Skin of body (tissue), 2 donors: ENCODE data around the gene CREBRF. TPM values are rescaled to one million over a fixed set of nuclear protein-coding genes. Genes with fewer than 3 reads are reported as not detected.
"Not testable (repeated sequence)": the region's sequence is repeated elsewhere in the genome, so short reads cannot be mapped to it uniquely, and the experiment has no call there.

Experiments used
- DNase-seq: peaks from one replicate; lab custom pipeline; 2025; lab: John Stamatoyannopoulos, UW
- total RNA-seq: library from RNA; depleted of rRNA; stranded (reverse); fragments of >200 nt; gene quantifications from one replicate; pipeline ENCODE4 v1.2.3, GENCODE V29; 2014

Gene CREBRF, protein sequence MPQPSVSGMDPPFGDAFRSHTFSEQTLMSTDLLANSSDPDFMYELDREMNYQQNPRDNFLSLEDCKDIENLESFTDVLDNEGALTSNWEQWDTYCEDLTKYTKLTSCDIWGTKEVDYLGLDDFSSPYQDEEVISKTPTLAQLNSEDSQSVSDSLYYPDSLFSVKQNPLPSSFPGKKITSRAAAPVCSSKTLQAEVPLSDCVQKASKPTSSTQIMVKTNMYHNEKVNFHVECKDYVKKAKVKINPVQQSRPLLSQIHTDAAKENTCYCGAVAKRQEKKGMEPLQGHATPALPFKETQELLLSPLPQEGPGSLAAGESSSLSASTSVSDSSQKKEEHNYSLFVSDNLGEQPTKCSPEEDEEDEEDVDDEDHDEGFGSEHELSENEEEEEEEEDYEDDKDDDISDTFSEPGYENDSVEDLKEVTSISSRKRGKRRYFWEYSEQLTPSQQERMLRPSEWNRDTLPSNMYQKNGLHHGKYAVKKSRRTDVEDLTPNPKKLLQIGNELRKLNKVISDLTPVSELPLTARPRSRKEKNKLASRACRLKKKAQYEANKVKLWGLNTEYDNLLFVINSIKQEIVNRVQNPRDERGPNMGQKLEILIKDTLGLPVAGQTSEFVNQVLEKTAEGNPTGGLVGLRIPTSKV
- 25.9 TPM for total RNA-seq

DNA sequence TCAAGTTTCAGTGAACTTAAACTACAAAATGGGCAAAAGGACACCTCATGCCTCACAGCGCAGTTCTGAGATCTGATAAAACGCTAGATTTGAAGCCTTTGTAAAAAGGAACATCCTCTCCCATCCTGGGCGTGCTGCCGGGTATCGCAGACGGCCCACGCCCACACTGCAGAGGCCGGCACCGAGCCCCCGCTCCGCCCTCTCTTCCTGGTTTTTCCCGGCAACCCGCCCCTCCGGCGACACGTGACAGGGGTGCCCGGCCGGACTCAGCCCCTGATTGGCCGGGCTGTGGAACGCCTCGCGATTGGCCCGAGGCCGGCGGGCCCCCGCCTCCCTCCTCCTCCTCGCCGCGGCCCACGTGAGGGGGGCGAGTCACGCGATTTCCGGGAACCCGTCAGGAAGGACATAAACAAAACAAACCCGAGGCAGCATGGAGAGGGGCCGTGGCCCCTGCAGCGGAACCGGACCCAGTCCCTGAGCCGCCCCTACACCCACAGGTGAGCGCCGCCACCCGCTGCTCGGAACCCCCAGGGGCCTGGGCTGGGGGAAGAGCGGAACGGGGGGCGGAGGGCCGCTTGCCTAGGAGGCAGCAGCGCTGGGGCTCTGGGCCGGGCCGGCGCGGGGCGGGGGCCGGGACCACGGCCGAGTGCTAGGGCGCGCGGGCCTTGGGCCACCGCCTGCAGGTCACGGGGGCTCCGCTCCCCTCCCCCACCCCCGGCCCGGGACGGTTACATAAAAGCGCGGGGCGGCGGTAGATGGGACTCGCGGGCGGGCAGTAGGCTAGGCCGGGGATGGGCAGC, at the start of gene CREBRF:
CREBRF (plus strand) TSS at position 370 of the 800 bp plus-strand sequence. CDS start 24,424 bp downstream, outside the sequence.
- DNase-seq = peak; percentile 97

DNA sequence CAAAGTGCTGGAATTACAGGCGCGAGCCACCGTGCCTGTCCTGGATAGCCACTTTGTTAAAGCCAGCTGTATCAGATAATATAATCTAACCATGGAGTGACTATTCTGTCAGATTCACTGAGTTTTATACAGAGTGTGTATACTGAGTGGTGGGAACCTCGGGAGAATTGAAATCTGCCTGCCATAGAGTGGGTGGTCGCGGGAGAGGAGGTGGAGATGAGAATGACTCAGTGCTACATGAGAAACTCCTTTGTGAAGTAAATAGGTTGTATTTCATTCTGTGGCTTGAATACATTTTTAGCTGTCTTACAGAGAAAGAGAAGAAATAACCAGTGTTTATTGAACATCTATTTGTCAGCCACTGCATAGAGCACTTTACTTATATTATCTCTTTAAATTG, 46.1 kb upstream of the CREBRF start:
- DNase-seq = no peak

- DNase-seq = no peak
These were observed 45.3 kb upstream of the CREBRF start for GRCh38 chr5:173010547-173011464.

DNA sequence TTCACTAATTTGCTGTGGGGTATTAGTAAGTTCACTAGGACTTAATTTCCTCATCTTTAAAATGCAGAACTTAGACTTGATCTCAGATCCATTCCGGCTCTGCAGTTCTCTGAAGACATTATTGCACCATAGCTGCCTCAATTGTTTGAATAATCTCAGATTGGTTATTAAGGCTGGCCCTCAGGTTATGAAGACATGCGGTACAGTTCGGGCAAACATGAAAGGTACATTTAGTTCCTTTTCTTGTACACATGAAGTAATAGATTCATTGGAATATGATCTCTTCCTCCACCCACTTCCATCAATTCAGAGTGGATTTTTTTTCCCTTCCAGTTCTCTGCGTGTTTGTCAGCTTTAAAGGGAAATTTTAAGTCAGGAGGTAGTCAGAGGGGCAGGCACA, 44.6 kb upstream of the CREBRF start:
- DNase-seq = no peak

DNA sequence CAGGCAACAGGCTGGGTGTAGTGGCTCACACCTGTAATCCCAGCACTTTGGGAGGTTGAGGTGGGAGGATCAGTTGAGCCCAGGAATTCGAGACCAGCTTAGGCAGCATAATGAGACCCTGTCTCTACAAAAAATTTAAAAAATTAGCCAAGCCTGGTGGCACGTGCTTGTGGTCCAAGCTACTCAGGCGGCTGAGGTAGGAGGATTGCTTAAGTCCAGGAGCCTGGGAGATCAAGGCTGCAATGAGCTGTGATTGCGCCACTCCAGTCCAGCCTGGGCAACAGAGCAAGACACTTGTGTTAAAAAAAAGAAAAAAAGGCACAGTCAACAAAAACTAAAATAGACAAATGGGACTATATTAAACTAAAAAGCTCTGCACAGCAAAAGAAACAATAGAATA, 43.3 kb upstream of the CREBRF start:
- no peak for DNase-seq

GRCh38 chr5:173014671-173015070, 41.5 kb upstream of the CREBRF start:
- DNase-seq = no peak

GRCh38 chr5:173015192-173015591, 41.0 kb upstream of the CREBRF start:
- DNase-seq = no peak

- no peak for DNase-seq
These were observed 40.3 kb upstream of the CREBRF start for GRCh38 chr5:173015598-173016455.

DNA sequence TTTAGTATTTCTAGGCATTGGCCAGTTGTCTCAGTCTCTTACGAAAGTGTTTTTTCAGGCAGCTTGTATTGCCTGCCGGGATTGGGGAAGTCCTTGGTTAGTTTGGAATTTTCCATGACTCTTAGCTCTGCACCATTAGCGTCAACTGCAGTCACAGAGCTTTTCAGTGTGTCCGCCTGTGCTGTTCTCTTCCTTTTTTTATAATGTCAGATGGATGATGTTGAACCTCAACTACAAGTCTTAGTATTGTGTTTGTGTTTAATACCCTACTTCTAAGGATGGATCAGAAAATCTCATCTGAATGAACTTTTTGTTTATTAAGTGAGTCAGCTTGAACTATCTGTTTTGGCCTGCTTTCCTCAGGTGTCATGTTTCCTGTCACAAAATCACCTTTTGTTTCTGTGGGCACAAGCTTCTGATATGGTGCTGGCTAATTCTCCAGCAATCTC, 39.5 kb upstream of the CREBRF start:
- DNase-seq = no peak

GRCh38 chr5:173017087-173017486, 39.1 kb upstream of the CREBRF start:
- not testable (repeated sequence) for DNase-seq

- no peak for DNase-seq
These were observed 37.8 kb upstream of the CREBRF start for GRCh38 chr5:173018358-173018757.

- DNase-seq = no peak
These were observed 36.0 kb upstream of the CREBRF start for GRCh38 chr5:173020154-173020581.

GRCh38 chr5:173020643-173021042, 35.5 kb upstream of the CREBRF start:
- DNase-seq = no peak

GRCh38 chr5:173025651-173026050, 30.5 kb upstream of the CREBRF start:
- DNase-seq = no peak

GRCh38 chr5:173027905-173028304, 28.2 kb upstream of the CREBRF start:
- no peak for DNase-seq

- no peak for DNase-seq
These were observed 27.3 kb upstream of the CREBRF start for GRCh38 chr5:173028811-173029327.

GRCh38 chr5:173029499-173029921, 26.6 kb upstream of the CREBRF start:
- DNase-seq = no peak

GRCh38 chr5:173032096-173032495, 24.1 kb upstream of the CREBRF start:
- not testable (repeated sequence) for DNase-seq

DNA sequence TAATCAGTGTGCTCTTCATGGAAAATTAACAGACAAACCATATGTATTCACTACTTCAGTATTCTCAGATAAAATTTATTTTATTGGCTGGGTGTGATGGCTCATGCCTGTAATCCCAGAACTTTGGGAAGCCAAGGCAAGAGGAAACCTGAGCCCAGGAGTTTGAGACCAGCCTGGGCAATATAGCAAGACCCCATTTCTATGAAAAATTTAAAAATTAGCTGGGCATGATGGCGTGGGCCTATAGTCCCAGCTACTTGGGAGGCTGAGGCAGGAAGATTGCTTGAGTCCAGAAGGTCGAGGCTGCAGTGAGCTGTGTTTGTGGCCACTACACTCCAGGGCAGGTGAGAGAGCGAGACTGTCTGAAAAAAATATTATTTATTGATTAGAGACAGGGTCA, 23.4 kb upstream of the CREBRF start:
- DNase-seq = no peak

GRCh38 chr5:173033923-173034322, 22.2 kb upstream of the CREBRF start:
- no peak for DNase-seq
